Skeletal muscle satellite cell (primary cell): ENCODE results near the gene TMEM220.
"Not testable (repeated sequence)": the region's sequence is repeated elsewhere in the genome, so short reads cannot be mapped to it uniquely, and the experiment has no call there.

Source experiments
- H3K27me3 ChIP-seq: 2 replicates; pipeline ENCODE4 v1.7.0; 2013; ENCODE audit warnings: low read length; ENCODE audit not compliant: control insufficient read depth, insufficient read depth
- H3K36me3 ChIP-seq: 2 replicates; pipeline ENCODE4 v1.7.0; 2013; ENCODE audit warnings: mild to moderate bottlenecking, control low read depth, low read length; ENCODE audit not compliant: insufficient read depth
- H3K4me1 ChIP-seq: 2 replicates; pipeline ENCODE4 v1.7.0; 2013; ENCODE audit warnings: low read length; ENCODE audit not compliant: control insufficient read depth, insufficient read depth
- H3K4me2 ChIP-seq: 2 replicates; pipeline ENCODE4 v1.7.0; 2013; ENCODE audit warnings: mild to moderate bottlenecking, low read length
- H3K4me3 ChIP-seq: 2 replicates; pipeline ENCODE4 v1.7.0; 2013; ENCODE audit warnings: low read length
- H3K9ac ChIP-seq: 2 replicates; pipeline ENCODE4 v1.7.0; 2013; ENCODE audit warnings: mild to moderate bottlenecking, low read depth, low read length, moderate library complexity
- H3K9me3 ChIP-seq: replicated peaks from 2 replicates; pipeline ENCODE4 v1.7.0; 2013; ENCODE audit warnings: mild to moderate bottlenecking, control low read depth, low read length

TMEM220 gene

GRCh38 chr17:10737736-10738135 is 7.9 kb upstream of the TMEM220 start:
- no peak overlapping the region for H3K4me3 ChIP-seq
- H3K27me3 ChIP-seq = peaks cover 17% of the 10 kb centered on the region
- no peaks in the 10 kb centered on the region for H3K36me3 ChIP-seq
- H3K4me1 ChIP-seq = no peaks in the 10 kb centered on the region
- no peak overlapping the region for H3K4me2 ChIP-seq
- no peak overlapping the region for H3K9ac ChIP-seq
- no peaks in the 10 kb centered on the region for H3K9me3 ChIP-seq

DNA sequence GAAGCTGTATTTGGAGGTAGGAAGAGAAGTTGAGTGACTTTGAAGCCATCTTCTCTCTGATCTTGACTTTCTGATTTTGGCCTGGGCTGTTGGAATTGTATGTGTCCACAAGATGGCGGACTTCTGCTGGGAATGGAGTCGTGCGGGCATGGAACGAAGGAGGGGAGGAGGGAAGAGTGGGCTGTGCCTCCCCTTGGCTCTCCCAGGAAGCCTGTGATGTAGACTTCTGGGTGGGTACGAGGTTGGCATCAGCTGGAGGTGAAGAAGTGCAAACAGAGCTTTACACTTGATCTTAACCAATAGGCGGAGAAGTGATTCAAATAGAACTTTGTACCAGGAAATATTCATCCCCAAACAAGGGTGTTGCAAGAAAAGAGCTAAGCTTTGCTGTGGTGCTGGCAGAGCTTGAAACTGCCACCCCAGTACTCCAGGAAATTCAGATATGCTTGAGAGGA is 7.4 kb upstream of the TMEM220 start:
- H3K9ac ChIP-seq = no peak overlapping the region
- no peaks in the 10 kb centered on the region for H3K9me3 ChIP-seq
- H3K36me3 ChIP-seq = no peaks in the 10 kb centered on the region
- H3K4me3 ChIP-seq = no peak overlapping the region
- H3K4me2 ChIP-seq = no peak overlapping the region
- no peaks in the 10 kb centered on the region for H3K4me1 ChIP-seq
- H3K27me3 ChIP-seq = peaks cover 17% of the 10 kb centered on the region

- Histone ChIP-seq H3K4me3 (no peak overlapping the region), H3K4me1 (peaks cover 3% of the 10 kb centered on the region), H3K36me3 (no peaks in the 10 kb centered on the region), H3K27me3 (peaks cover 12% of the 10 kb centered on the region), H3K4me2 (no peak overlapping the region), H3K9me3 (no peaks in the 10 kb centered on the region), H3K9ac (no peak overlapping the region)
These were observed 6.0 kb upstream of the TMEM220 start for GRCh38 chr17:10735821-10736220.

- no peaks in the 10 kb centered on the region for H3K36me3 ChIP-seq
These were observed 5.4 kb upstream of the TMEM220 start for GRCh38 chr17:10735251-10735650.

DNA sequence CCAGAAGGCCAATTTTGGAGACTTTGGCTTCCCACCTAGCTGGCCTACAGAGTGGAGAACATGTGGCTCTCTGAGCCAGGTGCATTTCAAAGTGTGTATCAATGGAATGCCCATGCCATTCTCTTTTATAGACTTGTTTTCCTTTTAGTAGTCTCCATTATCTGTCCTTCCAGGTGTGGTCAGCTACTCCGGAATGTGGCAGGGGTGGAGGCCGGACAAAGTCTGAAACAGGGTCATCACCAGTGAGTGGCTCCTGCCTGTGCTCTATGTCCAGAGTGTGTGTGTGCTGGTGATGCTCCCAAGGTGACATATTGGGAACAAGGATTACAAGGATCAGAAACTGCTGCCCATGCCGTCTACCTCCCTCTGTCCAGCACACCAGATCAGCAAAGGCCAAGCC is 3.8 kb upstream of the TMEM220 start:
- H3K4me3 ChIP-seq = no peak overlapping the region
- peaks cover 13% of the 10 kb centered on the region for H3K4me1 ChIP-seq
- peaks cover 8% of the 10 kb centered on the region for H3K27me3 ChIP-seq
- H3K36me3 ChIP-seq = no peaks in the 10 kb centered on the region
- no peak overlapping the region for H3K4me2 ChIP-seq
- H3K9me3 ChIP-seq = no peaks in the 10 kb centered on the region
- H3K9ac ChIP-seq = no peak overlapping the region

More at GRCh38 chr17:10735251-10735650, 5.4 kb upstream of the TMEM220 start:
- Histone ChIP-seq H3K4me1 (peaks cover 7% of the 10 kb centered on the region), H3K9ac (no peak overlapping the region), H3K4me2 (no peak overlapping the region), H3K4me3 (no peak overlapping the region), H3K9me3 (no peaks in the 10 kb centered on the region), H3K27me3 (peaks cover 9% of the 10 kb centered on the region)

- not testable (repeated sequence) for H3K27me3 ChIP-seq, H3K4me3 ChIP-seq, H3K9me3 ChIP-seq, H3K4me2 ChIP-seq, H3K9ac ChIP-seq, H3K36me3 ChIP-seq
- peaks cover 13% of the 10 kb centered on the region for H3K4me1 ChIP-seq
These were observed 2.3 kb upstream of the TMEM220 start for GRCh38 chr17:10732121-10732520.

DNA sequence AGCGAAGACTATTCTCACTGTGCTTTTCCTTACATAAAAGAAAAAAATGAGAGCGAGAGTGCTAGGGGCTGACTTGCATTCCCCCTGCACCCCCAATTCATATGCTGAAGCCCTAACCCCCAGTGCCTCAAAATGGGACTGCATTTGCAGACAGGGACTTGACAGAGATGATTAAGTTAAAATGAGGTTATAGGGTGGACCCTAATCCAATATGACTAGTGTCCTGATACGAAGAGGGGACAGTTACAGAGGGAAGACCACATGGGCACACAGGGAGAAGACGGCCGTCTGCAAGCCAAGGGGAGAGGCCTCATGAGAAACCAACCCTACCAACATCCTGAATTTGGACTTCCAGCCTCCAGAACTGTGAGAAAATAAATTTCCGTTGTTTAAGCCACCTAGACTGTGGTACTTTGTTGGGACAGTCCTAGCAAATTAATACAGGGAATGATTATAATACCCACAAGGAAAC is 1.6 kb upstream of the TMEM220 start:
- Histone ChIP-seq H3K9ac (no peak overlapping the region), H3K36me3 (no peaks in the 10 kb centered on the region), H3K27me3 (no peaks in the 10 kb centered on the region), H3K4me1 (peaks cover 13% of the 10 kb centered on the region), H3K4me2 (no peak overlapping the region), H3K9me3 (no peaks in the 10 kb centered on the region), H3K4me3 (no peak overlapping the region)

GRCh38 chr17:10730247-10730646 is 424 bp upstream of the TMEM220 start:
- not testable (repeated sequence) for H3K27me3 ChIP-seq, H3K9me3 ChIP-seq, H3K36me3 ChIP-seq
- peak overlapping the region; percentile 86 for H3K4me2 ChIP-seq
- peak overlapping the region; percentile 84 for H3K9ac ChIP-seq
- peak overlapping the region; percentile 76 for H3K4me3 ChIP-seq
- peaks cover 13% of the 10 kb centered on the region for H3K4me1 ChIP-seq

DNA sequence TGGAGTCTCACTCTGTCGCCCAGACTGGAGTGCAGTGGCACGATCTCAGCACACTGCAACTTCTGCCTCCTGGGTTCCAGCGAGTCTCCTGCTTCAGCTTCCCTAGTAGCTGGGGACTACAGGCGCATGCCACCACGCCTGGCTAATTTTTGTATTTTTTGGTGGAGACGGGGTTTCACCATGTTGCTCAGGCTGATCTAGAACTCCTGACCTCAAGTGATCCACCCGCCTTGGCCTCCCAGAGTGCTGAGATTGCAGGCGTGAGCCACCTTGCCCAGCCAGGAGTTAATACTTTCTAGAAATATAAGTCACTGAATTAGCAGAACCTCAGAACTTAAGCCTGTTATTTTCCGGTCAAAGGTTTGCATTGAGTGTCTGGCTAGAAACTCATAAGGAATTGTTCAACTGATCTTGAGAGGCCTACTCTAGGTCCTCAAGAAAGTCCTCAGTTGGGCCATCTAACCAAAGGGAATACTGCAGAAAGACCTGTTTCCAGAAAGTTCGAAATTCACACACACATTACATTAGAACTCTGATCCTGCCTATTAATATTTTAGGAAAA is 1.4 kb downstream of the TMEM220 start:
- Histone ChIP-seq H3K36me3 (no peaks in the 10 kb centered on the region), H3K4me1 (peaks cover 13% of the 10 kb centered on the region), H3K27me3 (no peaks in the 10 kb centered on the region)

GRCh38 chr17:10727192-10727591 is 2.6 kb downstream of the TMEM220 start:
- Histone ChIP-seq H3K4me1 (peaks cover 13% of the 10 kb centered on the region), H3K36me3 (no peaks in the 10 kb centered on the region), H3K27me3 (no peaks in the 10 kb centered on the region), H3K9ac (no peak overlapping the region), H3K9me3 (no peaks in the 10 kb centered on the region), H3K4me3 (no peak overlapping the region), H3K4me2 (no peak overlapping the region)

More for the DNA sequence above, 1.4 kb downstream of the TMEM220 start:
- Histone ChIP-seq H3K9ac (no peak overlapping the region), H3K4me3 (no peak overlapping the region), H3K9me3 (no peaks in the 10 kb centered on the region), H3K4me2 (no peak overlapping the region)

DNA sequence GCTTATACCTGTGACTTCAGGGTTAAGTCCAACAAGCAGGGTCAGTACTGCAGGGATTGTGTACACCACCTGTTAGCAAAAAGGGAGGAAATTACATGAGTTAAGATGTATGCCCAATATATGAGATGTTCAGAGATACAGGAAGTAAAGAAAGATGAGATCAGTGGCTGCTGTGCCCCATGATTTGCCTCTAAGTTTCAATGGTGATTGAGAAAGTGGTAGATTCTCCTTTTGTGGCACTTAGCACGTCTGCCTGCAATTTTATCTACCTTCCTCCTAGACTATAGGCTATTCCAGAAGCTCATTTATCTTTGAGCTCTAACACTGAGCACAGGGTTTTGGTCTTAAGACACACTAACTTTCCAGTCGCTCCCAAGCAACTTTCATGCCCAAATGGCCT is 3.6 kb downstream of the TMEM220 start:
- Histone ChIP-seq H3K9me3 (no peaks in the 10 kb centered on the region), H3K36me3 (no peaks in the 10 kb centered on the region), H3K4me1 (peaks cover 13% of the 10 kb centered on the region), H3K4me2 (no peak overlapping the region), H3K27me3 (no peaks in the 10 kb centered on the region), H3K9ac (no peak overlapping the region), H3K4me3 (no peak overlapping the region)

- H3K36me3 ChIP-seq = no peaks in the 10 kb centered on the region
- no peak overlapping the region for H3K4me2 ChIP-seq
- no peaks in the 10 kb centered on the region for H3K27me3 ChIP-seq
- no peaks in the 10 kb centered on the region for H3K9me3 ChIP-seq
- no peak overlapping the region for H3K9ac ChIP-seq
- H3K4me3 ChIP-seq = no peak overlapping the region
- H3K4me1 ChIP-seq = peaks cover 7% of the 10 kb centered on the region
These were observed 4.6 kb downstream of the TMEM220 start for GRCh38 chr17:10725262-10725661.
